GM21619 (cell line): ENCODE measurements around the gene NBPF3.
"Not testable (repeated sequence)": the region's sequence is repeated elsewhere in the genome, so short reads cannot be mapped to it uniquely, and the experiment has no call there.

ENCODE experiments used
- ATAC-seq: cut with Tn5 transposase; IDR thresholded peaks from one replicate; pipeline ENCODE4 v1.9.1; 2021; ENCODE audit not compliant: unreplicated experiment

Gene NBPF3

DNA sequence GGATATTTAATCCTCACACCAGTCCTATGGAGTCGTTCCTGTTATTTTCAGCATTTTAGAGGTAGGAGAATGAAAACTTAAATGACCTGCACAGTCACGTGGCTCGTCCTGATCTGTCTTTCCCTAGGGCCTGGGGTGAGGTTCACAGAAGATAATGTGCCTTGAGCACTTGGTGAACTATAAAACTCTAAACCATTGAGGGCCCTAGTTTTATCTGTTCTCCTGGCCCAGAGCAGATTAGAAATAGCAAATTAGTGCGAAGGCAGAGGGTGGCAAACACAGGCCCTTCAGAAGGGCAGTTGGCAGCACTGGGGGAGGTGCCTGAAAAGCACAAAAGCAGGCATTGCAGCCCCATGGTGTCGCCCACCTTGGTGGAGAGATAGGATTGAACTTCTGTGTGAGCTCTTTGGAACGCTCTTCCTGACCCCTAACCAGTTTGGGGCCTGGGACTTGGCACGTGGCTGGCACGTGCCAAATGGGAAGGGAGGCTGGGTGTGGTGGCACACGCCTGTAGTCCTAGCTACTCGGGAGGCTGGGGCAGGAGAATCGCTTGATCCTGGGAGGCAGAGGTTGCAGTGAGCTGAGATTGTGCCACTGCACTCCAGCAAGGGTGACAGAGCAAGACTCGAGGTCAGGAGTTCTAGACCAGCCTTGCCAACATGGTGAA is 1.2 kb upstream of the NBPF3 start:
- ATAC-seq: not testable (repeated sequence)

DNA sequence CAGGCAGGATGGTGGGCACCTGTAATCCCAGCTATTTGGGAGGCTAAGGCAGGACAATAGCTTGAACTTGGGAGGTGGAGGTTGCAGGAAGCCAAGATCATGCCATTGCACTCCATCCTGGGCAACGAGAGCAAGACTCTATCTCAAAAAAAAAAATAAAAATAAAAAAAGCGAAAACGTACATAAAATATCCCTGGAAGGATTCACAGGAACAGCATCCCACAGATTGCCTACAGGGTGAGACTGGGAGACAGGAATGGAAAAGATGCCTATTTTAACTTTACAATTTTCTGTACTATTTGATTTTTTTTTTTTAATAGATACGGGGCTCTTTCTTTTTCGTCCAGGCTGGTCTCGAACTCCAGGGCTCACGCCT is 604 bp upstream of the NBPF3 start:
- no peak for ATAC-seq

DNA sequence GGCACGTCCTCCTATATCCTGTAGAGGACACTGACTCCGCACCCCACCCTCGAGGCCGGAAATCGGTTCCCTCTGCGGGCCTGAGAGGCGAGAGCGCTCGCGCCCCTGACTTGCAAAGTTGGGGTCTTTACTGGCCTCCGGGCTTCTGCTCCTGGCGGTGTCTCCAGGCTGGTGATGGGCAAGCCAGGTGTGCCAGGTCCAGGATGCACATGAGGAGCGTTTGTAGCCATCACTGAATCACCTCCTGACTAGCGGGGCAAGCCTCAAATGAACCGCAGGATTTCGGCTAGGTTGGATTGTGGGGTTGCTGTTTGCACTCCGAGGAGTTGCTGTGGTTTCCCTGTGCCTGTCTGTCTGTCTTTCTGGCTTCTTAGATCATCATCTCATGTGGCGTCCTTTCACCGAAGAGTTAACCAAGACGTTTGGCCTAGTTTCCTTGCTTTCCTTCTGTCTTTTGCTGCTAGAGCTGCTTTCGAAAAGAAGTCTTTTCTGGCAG is 741 bp downstream of the NBPF3 start:
- ATAC-seq: not testable (repeated sequence)

DNA sequence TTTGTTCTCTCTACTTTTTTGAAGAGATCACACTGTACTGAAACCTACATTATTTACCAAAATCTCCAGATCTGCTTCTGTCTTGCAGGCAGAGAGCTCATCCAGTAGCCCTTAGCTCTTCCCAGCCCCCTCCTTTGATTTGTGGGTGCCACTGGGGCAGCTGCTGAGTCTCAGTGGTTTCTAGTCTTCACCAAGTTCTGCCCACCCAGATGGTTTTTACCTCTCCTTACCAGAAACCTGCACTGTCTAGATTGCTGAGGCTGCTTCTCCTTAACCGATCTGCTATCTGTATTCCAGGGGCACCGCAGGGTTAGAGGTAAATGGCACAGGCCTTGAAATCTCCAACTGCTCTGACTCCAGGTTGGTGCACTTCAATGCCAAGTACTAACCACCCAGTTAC is 6.7 kb downstream of the NBPF3 start:
- ATAC-seq: not testable (repeated sequence)

DNA sequence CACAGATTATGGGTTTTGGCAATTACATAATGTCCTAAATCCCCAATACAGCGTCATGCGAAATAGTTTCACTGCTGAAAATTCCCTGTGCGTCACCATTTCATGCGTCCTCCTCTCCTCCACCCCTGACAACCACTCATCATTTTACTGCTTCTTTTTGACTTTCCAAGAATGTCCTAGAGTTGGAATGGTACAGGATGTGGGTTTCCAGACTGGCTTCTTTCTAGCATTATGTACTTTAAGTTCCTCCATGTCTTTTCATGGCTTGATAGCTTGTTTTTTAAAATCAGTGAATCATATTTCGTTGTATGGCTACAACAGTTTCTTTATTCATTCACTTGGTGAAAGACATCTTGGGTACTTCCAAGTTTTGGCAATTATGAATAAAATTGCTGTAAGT is 7.4 kb downstream of the NBPF3 start:
- ATAC-seq: no peak

DNA sequence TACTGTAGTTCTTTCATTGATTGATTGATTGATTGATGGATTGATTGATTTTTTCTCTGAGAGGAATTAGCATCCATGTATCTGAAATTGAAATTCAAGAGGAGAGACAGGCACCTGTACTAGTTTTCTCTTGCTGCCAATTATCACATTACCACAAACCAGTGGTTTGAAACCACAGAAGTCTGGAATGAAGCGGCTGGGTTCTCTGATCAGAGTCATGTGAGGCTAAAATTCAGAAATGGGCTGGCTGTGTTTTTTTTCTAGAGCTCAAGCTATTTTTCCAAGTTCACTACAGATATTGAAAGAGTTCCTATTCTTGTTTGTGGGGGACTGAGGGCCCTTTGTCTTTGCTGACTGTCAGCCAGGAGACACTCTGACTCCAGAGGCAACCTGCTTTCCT is 10.0 kb downstream of the NBPF3 start:
- ATAC-seq: no peak

DNA sequence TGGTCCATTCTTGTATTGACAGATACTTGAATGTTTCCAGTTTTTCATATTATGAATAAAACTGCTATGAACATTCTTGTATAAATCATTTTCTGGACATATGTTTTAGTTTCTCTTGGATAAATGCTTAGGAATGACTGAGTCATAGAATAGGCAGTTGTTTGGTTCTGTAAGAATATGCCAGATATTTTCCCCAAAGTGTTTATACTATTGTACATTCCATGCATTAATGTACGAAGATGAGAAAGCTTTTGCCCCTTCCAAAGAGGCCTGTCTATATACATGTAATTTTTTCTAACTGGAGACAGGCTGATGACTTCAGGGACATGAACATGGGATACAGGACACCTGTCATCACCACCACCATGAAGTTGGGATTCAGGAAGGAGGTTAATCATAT is 11.3 kb downstream of the NBPF3 start:
- ATAC-seq: no peak

DNA sequence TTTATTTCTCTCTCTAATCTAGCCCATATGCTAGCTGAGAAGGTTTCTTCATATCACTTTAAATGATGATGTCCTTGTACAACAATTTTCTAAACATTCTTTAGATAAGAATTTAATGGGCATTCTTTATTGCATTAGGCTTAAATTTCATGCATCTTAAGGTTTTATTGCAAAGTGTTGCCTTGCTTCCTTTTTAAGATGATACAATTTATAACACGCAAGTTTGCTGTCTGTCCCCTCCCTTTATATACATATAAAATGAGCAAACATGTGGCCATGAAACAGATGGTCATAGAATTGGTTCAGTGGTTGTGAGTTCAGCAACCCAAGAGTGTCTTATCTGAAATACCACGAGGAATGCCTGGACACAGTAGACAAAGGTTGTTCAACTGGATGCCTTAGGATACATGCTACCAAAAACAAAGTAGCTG is 12.1 kb downstream of the NBPF3 start:
- no peak for ATAC-seq

DNA sequence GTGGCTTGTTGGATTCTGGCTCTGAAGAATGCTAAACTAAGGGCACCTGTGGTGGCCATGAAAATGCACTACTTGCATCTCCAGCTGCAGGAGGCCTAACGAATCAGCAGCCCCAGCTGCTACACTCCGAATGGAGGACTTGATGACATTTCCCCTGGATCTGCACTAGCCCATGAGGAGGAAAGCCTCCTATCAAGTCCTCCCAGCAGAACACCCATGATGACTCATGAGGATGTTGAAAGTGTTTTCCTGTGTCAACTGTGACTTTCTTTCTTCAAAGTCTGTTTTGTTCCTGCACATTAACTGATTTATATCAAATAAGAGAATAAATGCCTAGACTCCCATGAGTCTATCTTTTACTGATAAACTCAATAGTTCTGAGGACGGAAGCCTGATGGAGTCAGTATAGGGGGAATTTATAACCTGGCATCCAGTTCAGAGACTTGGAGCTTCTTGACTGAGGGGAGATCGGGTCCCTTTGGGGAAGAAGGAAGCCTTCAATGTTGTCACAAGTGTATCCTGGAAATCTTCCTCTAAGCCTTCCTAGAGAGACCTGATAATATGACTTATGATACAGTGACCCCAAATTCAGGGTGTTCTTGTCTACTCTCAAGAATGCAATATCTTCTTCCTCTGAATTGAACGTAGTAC is 14.2 kb downstream of the NBPF3 start:
- not testable (repeated sequence) for ATAC-seq

DNA sequence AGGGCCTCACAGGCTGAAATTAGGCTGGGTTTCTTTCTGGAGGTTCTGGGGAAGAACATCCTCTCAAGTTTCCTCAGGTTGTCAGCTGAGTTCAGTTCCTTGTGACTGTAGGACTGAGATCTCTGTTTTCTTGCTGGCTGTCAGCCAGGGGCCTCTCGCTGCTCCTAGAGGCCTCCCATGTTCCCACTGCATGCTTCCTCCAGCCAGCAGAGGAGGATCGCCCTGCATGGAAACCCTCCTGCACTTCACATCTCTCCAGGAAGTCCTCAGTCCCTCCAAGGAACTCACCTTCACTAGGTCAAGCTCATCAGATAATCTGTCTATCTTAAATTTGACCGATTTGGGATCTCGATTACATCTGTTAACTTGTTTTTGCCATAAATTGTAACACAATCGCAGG is 15.0 kb downstream of the NBPF3 start:
- ATAC-seq: not testable (repeated sequence)

DNA sequence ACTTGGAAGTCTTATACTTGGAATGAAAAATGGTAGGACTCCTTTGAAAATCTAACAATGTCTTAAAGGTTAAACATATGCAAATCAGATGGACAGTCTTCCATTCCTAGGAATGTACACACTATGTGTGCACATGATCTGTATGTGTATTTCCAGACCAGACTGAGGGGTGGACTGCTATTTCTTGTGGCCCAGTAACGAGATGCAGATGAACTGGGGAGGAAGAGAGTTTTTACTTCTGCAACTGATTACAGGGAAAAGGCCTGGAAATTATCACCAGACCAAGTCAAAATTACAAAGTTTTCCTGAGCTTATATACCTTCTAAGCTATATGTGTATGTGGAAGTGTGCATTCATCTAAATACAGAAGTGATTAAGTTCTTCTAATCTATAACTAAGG is 17.7 kb downstream of the NBPF3 start:
- ATAC-seq: no peak

DNA sequence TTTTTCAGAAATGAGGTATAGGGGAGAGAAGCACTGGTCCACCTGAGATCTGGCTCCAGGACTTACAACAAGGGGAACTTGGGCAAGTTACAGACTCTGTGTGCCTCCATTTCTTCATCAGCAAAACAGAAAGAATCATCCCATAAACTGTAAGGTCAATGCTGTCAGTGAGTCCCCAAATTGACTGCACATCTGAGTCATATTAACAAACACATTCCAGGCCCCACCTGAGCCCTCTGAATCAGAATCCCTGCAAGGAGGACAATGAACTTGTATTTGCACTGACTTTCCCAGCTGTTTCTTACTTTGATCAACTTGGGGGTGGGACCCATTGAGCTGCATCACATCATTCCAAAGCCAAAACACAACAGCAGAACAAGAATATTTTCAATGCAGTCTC is 25.2 kb downstream of the NBPF3 start:
- ATAC-seq: not testable (repeated sequence)

DNA sequence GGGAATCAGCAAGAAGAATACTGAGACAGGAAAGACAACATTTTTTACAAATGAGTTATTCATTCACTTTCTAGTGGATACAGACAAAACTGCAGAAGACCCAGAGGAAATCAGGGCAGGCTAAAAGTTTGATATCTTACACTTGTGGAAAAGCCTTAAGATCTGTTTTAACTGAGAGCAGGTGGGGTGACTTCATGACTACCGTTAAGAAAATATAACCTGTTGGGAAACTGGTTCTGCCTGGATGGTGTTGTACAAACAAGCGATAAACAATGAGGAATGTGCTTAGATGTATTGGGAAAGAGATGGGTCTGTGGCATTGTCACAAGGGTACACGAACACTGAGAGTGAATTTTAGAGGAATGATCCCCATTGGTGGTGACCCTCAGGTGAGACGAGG is 28.0 kb downstream of the NBPF3 start:
- ATAC-seq: not testable (repeated sequence)

DNA sequence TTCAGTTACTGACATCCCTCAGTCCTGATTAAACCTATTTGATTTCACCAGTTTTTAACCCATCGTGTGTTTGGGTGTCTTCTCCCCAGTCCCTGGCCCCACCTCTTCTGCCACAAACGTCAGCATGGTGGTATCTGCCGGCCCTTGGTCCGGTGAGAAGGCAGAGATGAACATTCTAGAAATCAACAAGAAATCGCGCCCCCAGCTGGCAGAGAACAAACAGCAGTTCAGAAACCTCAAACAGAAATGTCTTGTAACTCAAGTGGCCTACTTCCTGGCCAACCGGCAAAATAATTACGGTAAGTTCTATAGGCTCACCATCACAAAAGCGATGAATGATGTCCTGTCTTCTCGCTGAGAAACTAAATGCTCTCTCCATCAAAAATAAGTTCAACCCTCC is 28.7 kb downstream of the NBPF3 start:
- ATAC-seq: no peak

DNA sequence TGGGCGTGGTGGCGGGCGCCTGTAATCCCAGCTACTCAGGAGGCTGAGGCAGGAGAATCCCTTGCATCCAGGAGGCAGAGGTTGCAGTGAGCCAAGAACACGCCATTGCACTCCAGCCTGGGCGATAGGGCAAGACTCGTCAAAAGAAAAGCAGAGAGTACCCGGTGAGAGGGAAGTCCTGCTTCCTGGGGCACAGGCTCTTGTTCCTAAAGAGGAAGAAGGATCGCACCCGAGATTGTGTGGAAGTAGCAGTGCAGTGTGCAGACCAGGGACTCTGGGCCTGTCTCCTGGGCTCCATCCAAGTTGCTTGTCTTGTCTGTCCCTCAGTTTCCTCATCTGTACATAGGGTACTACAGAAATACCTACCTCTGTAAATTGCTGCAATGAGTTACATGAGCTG is 29.6 kb downstream of the NBPF3 start:
- no peak for ATAC-seq

DNA sequence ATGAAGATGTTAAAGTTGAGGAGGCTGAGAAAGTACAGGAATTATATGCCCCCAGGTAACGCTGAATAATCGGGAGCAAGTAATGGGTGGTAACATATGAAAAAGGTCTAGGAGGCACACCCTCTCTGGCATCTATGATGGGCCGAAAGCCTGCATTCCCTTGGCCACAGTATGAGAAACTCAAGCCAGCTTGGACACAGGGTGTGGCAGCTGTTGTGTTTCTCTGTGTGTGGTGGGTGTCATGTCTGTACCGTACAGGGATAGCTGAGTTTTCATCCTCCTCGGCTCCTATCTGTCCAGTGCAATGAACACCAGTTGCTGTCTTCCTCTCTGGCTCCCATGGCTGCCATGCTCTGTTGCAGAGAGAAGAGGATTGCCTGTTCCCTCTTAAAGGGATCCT is 32.9 kb downstream of the NBPF3 start:
- ATAC-seq: no peak

DNA sequence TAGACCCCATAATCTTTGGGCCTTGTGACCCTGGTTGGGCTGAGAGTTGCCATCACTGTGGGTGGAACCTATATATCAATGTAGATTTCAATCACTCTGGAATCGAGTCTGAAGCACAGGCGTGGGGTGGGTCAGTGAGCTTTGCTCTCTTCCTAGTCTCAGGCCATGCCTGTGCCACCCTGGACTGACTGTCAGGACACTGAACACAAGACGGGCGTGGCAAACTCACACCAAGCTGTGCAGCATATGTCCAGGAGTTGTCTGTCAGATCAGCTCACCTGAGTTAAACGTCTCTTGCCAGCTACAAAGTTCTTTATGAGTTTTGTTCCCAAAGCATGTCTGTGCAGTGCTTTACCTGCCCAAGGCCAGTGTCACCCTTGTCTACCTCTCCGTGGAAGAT is 38.4 kb downstream of the NBPF3 start:
- ATAC-seq: no peak

DNA sequence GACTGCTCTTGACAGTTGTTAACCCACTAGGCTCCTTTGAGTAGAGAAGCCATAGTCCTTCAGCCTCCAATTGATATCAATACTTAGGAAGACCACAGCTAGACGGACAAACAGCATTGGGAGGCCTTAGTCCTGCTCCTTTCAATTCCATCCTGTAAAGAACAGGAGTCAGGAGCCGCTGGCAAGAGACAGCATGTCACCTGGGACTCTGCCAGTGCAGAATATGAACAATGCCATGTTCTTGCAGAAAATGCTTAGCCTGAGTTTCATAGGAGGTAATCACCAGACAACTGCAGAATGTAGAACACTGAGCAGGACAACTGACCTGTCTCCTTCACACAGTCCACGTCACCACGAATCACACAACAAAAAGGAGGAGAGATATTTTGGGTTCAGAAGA is 43.9 kb downstream of the NBPF3 start:
- ATAC-seq: not testable (repeated sequence)

DNA sequence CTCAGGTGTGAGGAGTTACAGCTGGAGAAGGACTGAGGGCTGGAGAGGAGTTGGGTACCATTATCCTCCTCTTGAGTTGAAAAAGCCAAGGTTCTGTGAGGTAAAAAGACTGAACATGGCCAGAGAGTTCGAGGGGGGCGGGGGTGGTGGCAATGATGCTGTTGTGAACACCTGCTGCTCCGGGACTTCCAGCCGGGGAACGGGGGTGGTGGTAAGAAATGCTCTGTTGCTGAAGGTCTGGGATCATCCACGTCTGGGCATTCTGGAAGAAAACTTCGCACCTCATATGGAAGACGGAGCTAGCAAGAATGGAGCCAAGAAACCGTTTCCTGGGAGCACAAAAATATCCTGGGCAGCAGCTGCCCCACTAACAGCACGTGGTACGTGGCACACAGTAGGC is 49.2 kb downstream of the NBPF3 start:
- ATAC-seq: no peak

DNA sequence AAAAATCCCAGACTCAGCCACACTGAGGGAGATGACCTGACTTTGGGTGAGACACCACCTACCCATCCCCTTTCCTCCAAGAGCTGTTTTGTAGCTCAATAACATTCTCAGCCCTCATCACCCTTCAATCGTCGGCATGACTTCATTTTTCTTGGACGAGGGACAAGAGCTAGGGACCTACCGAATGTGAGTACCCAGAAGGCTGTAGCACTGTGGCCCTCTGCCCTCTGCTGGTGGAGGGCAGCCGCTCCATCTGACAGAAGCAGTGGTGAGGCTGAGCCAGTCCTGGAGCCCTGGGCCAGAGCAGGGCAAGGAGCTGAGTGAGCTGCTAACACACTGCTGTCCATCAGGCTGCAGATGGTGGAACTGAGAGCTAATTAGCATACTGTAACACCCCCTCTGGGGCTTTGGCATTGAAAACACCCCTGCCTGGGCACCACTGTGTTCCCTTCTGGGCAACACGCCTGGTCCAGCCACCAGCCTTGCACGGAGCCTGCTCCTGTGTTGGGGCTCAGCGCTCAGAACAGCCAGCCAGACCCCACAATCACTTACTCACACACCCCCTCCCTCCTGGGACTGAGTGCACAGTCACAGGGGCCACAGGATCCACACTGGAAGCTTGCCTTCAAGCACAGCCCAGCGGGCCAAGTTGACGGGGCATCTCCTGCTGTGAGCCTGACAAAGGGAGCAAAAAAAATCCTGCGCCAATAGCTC is 51.0 kb downstream of the NBPF3 start:
- ATAC-seq: no peak

DNA sequence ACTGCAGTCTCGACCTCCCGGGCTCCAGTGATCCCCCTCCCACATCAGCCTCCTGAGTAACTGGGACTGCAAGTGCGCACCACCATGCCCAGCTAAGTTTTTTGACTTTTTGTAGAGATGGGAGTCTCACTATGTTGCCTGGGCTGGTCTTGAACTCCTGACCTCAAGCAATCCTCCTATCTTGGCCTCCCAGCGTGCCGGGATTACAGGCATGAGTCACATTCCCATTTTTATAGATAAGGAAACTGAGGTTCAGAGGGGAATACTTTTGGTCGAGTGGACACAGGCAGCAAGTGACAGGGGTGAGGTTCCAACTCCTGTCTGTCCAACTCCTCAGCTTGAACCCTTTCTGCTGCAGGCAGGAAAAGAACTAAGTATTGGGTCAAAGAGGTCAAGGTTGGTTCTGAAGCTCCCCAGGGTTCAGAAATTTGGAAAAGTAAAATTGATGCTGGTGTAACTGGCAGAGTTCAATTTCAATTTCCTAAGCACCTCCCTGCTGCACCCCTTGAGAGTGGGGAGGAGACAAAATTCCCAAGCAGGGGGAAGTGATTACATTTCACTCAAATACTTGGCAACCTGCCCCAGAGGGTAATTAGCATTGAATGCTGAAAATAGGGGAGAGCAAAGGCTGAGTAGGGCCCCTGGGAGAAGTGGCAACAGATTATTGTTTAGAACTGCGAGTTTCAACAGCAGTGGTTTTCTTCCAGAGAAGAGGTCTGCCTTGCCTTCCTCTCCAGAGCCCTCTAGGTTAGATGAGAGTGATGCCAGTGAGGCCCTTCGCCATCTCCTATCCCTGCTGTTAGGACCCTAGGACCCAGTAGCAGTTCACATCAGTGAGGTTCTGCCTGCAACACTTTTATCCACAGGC is 51.8 kb downstream of the NBPF3 start:
- ATAC-seq: no peak
